Measurements from ENCODE around the gene CA12.
A peak's percentile ranks its signal among the peaks of the same experiment; 100 is the strongest.
"Not testable (repeated sequence)": the region's sequence is repeated elsewhere in the genome, so short reads cannot be mapped to it uniquely, and the experiment has no call there.

Gene CA12

GRCh38 chr15:63381301-63382204 lies at the start of gene CA12:
TSS of gene CA12 (minus strand) at chr15:63381846. CDS start at chr15:63381720, 126 bp downstream.
- H3K9ac ChIP-seq (ENCODE audit: low read depth, low read length): peak within 1 kb of the TSS; percentile 69
- no peaks in the 10 kb centered on the region for H3K36me3 ChIP-seq (ENCODE audit: insufficient read depth, low read length)
- no peaks in the 10 kb centered on the region for H3K9me3 ChIP-seq (ENCODE audit: control insufficient read depth, insufficient read depth, low read length)
- H3K4me1 ChIP-seq (ENCODE audit: insufficient read depth, low read length): peaks cover 16% of the 10 kb centered on the region

GRCh38 chr15:63430766-63431451 lies 49.3 kb upstream of the CA12 start:
- Histone ChIP-seq H3K9me3 (ENCODE audit: control insufficient read depth, insufficient read depth, low read length) (peaks cover 7% of the 10 kb centered on the region; the same call in 1 of the 2 replicates), H3K4me1 (ENCODE audit: insufficient read depth, low read length) (peaks cover 19% of the 10 kb centered on the region), H3K36me3 (ENCODE audit: insufficient read depth, low read length) (no peaks in the 10 kb centered on the region), H3K9ac (ENCODE audit: low read depth, low read length) (no peak overlapping the region)

- H3K9ac ChIP-seq (ENCODE audit: low read depth, low read length): no peak overlapping the region
- 0 out of 2 replicates have a peak, but pooled peaks cover 6% of the 10 kb centered on the region for H3K4me1 ChIP-seq (ENCODE audit: insufficient read depth, low read length)
- H3K9me3 ChIP-seq (ENCODE audit: control insufficient read depth, insufficient read depth, low read length): peaks cover 12% of the 10 kb centered on the region; the same call in 1 of the 2 replicates
- no peaks in the 10 kb centered on the region for H3K36me3 ChIP-seq (ENCODE audit: insufficient read depth, low read length)
These were observed 44.9 kb upstream of the CA12 start for GRCh38 chr15:63426552-63426951.

GRCh38 chr15:63425426-63425985 lies 43.9 kb upstream of the CA12 start:
- no peak overlapping the region for H3K9ac ChIP-seq (ENCODE audit: low read depth, low read length)
- H3K36me3 ChIP-seq (ENCODE audit: insufficient read depth, low read length): no peaks in the 10 kb centered on the region
- H3K9me3 ChIP-seq (ENCODE audit: control insufficient read depth, insufficient read depth, low read length): peaks cover 12% of the 10 kb centered on the region; the same call in 1 of the 2 replicates
- no peaks in the 10 kb centered on the region for H3K4me1 ChIP-seq (ENCODE audit: insufficient read depth, low read length)

GRCh38 chr15:63422891-63423590 lies 41.4 kb upstream of the CA12 start:
- H3K36me3 ChIP-seq (ENCODE audit: insufficient read depth, low read length): no peaks in the 10 kb centered on the region
- H3K9me3 ChIP-seq (ENCODE audit: control insufficient read depth, insufficient read depth, low read length): peaks cover 12% of the 10 kb centered on the region; the same call in 1 of the 2 replicates
- H3K9ac ChIP-seq (ENCODE audit: low read depth, low read length): no peak overlapping the region
- H3K4me1 ChIP-seq (ENCODE audit: insufficient read depth, low read length): no peaks in the 10 kb centered on the region

GRCh38 chr15:63421433-63421832 lies 39.8 kb upstream of the CA12 start:
- no peak overlapping the region for H3K9ac ChIP-seq (ENCODE audit: low read depth, low read length)
- H3K9me3 ChIP-seq (ENCODE audit: control insufficient read depth, insufficient read depth, low read length): peaks cover 9% of the 10 kb centered on the region; the same call in 1 of the 2 replicates
- H3K4me1 ChIP-seq (ENCODE audit: insufficient read depth, low read length): no peaks in the 10 kb centered on the region
- no peaks in the 10 kb centered on the region for H3K36me3 ChIP-seq (ENCODE audit: insufficient read depth, low read length)

- H3K4me1 ChIP-seq (ENCODE audit: insufficient read depth, low read length): no peaks in the 10 kb centered on the region
- H3K9me3 ChIP-seq (ENCODE audit: control insufficient read depth, insufficient read depth, low read length): 0 out of 2 replicates have a peak, but pooled peaks cover 2% of the 10 kb centered on the region
- H3K9ac ChIP-seq (ENCODE audit: low read depth, low read length): no peak overlapping the region
- no peaks in the 10 kb centered on the region for H3K36me3 ChIP-seq (ENCODE audit: insufficient read depth, low read length)
These were observed 38.7 kb upstream of the CA12 start for GRCh38 chr15:63420333-63420747.

- Histone ChIP-seq H3K9me3 (ENCODE audit: control insufficient read depth, insufficient read depth, low read length) (no peaks in the 10 kb centered on the region), H3K9ac (ENCODE audit: low read depth, low read length) (no peak overlapping the region), H3K36me3 (ENCODE audit: insufficient read depth, low read length) (no peaks in the 10 kb centered on the region), H3K4me1 (ENCODE audit: insufficient read depth, low read length) (no peaks in the 10 kb centered on the region)
These were observed 37.2 kb upstream of the CA12 start for GRCh38 chr15:63418811-63419210.

- Histone ChIP-seq H3K9ac (ENCODE audit: low read depth, low read length) (no peak overlapping the region), H3K9me3 (ENCODE audit: control insufficient read depth, insufficient read depth, low read length) (no peaks in the 10 kb centered on the region), H3K36me3 (ENCODE audit: insufficient read depth, low read length) (no peaks in the 10 kb centered on the region), H3K4me1 (ENCODE audit: insufficient read depth, low read length) (no peaks in the 10 kb centered on the region)
These were observed 36.1 kb upstream of the CA12 start for GRCh38 chr15:63417721-63418120.

- not testable (repeated sequence) for H3K36me3 ChIP-seq (ENCODE audit: insufficient read depth, low read length); H3K9ac ChIP-seq (ENCODE audit: low read depth, low read length); H3K4me1 ChIP-seq (ENCODE audit: insufficient read depth, low read length); H3K9me3 ChIP-seq (ENCODE audit: control insufficient read depth, insufficient read depth, low read length)
These were observed 35.6 kb upstream of the CA12 start for GRCh38 chr15:63417274-63417673.

GRCh38 chr15:63414474-63415120 lies 33.0 kb upstream of the CA12 start:
- Histone ChIP-seq H3K9me3 (ENCODE audit: control insufficient read depth, insufficient read depth, low read length) (no peaks in the 10 kb centered on the region), H3K4me1 (ENCODE audit: insufficient read depth, low read length) (no peaks in the 10 kb centered on the region), H3K9ac (ENCODE audit: low read depth, low read length) (no peak overlapping the region), H3K36me3 (ENCODE audit: insufficient read depth, low read length) (no peaks in the 10 kb centered on the region)

GRCh38 chr15:63412551-63412950 lies 30.9 kb upstream of the CA12 start:
- Histone ChIP-seq H3K9me3 (ENCODE audit: control insufficient read depth, insufficient read depth, low read length) (no peaks in the 10 kb centered on the region), H3K36me3 (ENCODE audit: insufficient read depth, low read length) (no peaks in the 10 kb centered on the region), H3K9ac (ENCODE audit: low read depth, low read length) (no peak overlapping the region)

GRCh38 chr15:63411866-63412265 lies 30.2 kb upstream of the CA12 start:
- H3K4me1 ChIP-seq (ENCODE audit: insufficient read depth, low read length): no peaks in the 10 kb centered on the region
- H3K36me3 ChIP-seq (ENCODE audit: insufficient read depth, low read length): no peaks in the 10 kb centered on the region
- no peak overlapping the region for H3K9ac ChIP-seq (ENCODE audit: low read depth, low read length)
- no peaks in the 10 kb centered on the region for H3K9me3 ChIP-seq (ENCODE audit: control insufficient read depth, insufficient read depth, low read length)

More at GRCh38 chr15:63412551-63412950, 30.9 kb upstream of the CA12 start:
- H3K4me1 ChIP-seq (ENCODE audit: insufficient read depth, low read length): no peaks in the 10 kb centered on the region
